ENCODE data around the gene MRPL49.

The MRPL49 gene

GRCh38 chr11:65085446-65085845 lies 36.7 kb upstream of the MRPL49 start:
- Histone ChIP-seq H4K20me1 (ENCODE audit: insufficient read depth) (no peaks in the 10 kb centered on the region), H3K27me3 (ENCODE audit: insufficient read depth, low read depth) (no peaks in the 10 kb centered on the region), H3K9ac (no peak overlapping the region), H3K36me3 (ENCODE audit: insufficient read depth) (no peaks in the 10 kb centered on the region), H3K27ac (no peak overlapping the region), H3K4me1 (ENCODE audit: low read depth, poor library complexity, severe bottlenecking) (peaks cover 79% of the 10 kb centered on the region), H2AFZ (ENCODE audit: low read depth) (no peak overlapping the region), H3K4me3 (IDR thresholded peaks at IDR 0.05; ENCODE audit: insufficient read depth, low read depth, low read length) (no peak overlapping the region), H3K79me2 (ENCODE audit: insufficient read depth, low read depth) (peaks cover 52% of the 10 kb centered on the region), H3K4me2 (peak overlapping the region; percentile 87; the same call in 1 of the 2 replicates)
- TF ChIP-seq CTCF (conservative IDR thresholded peaks at IDR 0.05; ENCODE audit: low read depth, low read length): no peak

GRCh38 chr11:65086809-65087208 lies 35.3 kb upstream of the MRPL49 start:
- TF ChIP-seq CTCF (conservative IDR thresholded peaks at IDR 0.05; ENCODE audit: low read depth, low read length): no peak
- Histone ChIP-seq H2AFZ (ENCODE audit: low read depth) (no peak overlapping the region), H3K4me3 (IDR thresholded peaks at IDR 0.05; ENCODE audit: insufficient read depth, low read depth, low read length) (no peak overlapping the region), H3K36me3 (ENCODE audit: insufficient read depth) (no peaks in the 10 kb centered on the region), H4K20me1 (ENCODE audit: insufficient read depth) (no peaks in the 10 kb centered on the region), H3K9ac (no peak overlapping the region), H3K79me2 (ENCODE audit: insufficient read depth, low read depth) (peaks cover 38% of the 10 kb centered on the region), H3K4me1 (ENCODE audit: low read depth, poor library complexity, severe bottlenecking) (peaks cover 78% of the 10 kb centered on the region), H3K4me2 (no peak overlapping the region), H3K27me3 (ENCODE audit: insufficient read depth, low read depth) (no peaks in the 10 kb centered on the region), H3K27ac (peak overlapping the region; percentile 82; the same call in 1 of the 2 replicates)

GRCh38 chr11:65087216-65087615 lies 34.9 kb upstream of the MRPL49 start:
- H3K4me1 ChIP-seq (ENCODE audit: low read depth, poor library complexity, severe bottlenecking): peaks cover 78% of the 10 kb centered on the region
- H3K9ac ChIP-seq: no peak overlapping the region
- no peak overlapping the region; the same call in 1 of the 2 replicates for H3K4me2 ChIP-seq
- no peak overlapping the region for H2AFZ ChIP-seq (ENCODE audit: low read depth)
- H3K27me3 ChIP-seq (ENCODE audit: insufficient read depth, low read depth): no peaks in the 10 kb centered on the region
- no peak overlapping the region for H3K4me3 ChIP-seq (IDR thresholded peaks at IDR 0.05; ENCODE audit: insufficient read depth, low read depth, low read length)
- peaks cover 34% of the 10 kb centered on the region for H3K79me2 ChIP-seq (ENCODE audit: insufficient read depth, low read depth)
- no peak for TF ChIP-seq CTCF (conservative IDR thresholded peaks at IDR 0.05; ENCODE audit: low read depth, low read length)
- H4K20me1 ChIP-seq (ENCODE audit: insufficient read depth): no peaks in the 10 kb centered on the region
- peak overlapping the region; percentile 82; the same call in 1 of the 2 replicates for H3K27ac ChIP-seq
- H3K36me3 ChIP-seq (ENCODE audit: insufficient read depth): no peaks in the 10 kb centered on the region

- Histone ChIP-seq H3K27ac (peak overlapping the region; percentile 82; the same call in 1 of the 2 replicates), H3K9ac (no peak overlapping the region), H3K4me2 (peak overlapping the region; percentile 68), H3K4me1 (ENCODE audit: low read depth, poor library complexity, severe bottlenecking) (peaks cover 78% of the 10 kb centered on the region), H2AFZ (ENCODE audit: low read depth) (no peak overlapping the region), H3K27me3 (ENCODE audit: insufficient read depth, low read depth) (no peaks in the 10 kb centered on the region), H3K4me3 (IDR thresholded peaks at IDR 0.05; ENCODE audit: insufficient read depth, low read depth, low read length) (no peak overlapping the region), H3K36me3 (ENCODE audit: insufficient read depth) (no peaks in the 10 kb centered on the region), H3K79me2 (ENCODE audit: insufficient read depth, low read depth) (peaks cover 28% of the 10 kb centered on the region), H4K20me1 (ENCODE audit: insufficient read depth) (no peaks in the 10 kb centered on the region)
- no peak for TF ChIP-seq CTCF (conservative IDR thresholded peaks at IDR 0.05; ENCODE audit: low read depth, low read length)
Measured at GRCh38 chr11:65087827-65088226, 34.3 kb upstream of the MRPL49 start.

Data from KMS-11 (cell line).